Liver (tissue), 9 donors: ENCODE measurements around the gene ERI2. TPM values are rescaled to one million over a fixed set of nuclear protein-coding genes. Genes with fewer than 3 reads are reported as not detected.

ENCODE experiments used
- DNase-seq: peaks from one replicate; pipeline ENCODE4 v3.0.0-alpha.2; 2017; ENCODE audit warnings: low spot score
- H3K27ac ChIP-seq, 2 donors: one replicate each; pipeline ENCODE4 v1.7.0; 2013; ENCODE audit warnings: inconsistent platforms in 2 of 2, low read length in 2 of 2, control low read depth in 1 of 2, low read depth in 1 of 2, mild to moderate bottlenecking in 1 of 2
- H3K27me3 ChIP-seq, 4 donors: one replicate each; pipeline versions ENCODE4 v1.6.1 to v1.7.0; 2013; ENCODE audit warnings: low read length in 3 of 4, inconsistent platforms in 1 of 4, mild to moderate bottlenecking in 1 of 4, moderate library complexity in 1 of 4; ENCODE audit not compliant: control insufficient read depth in 4 of 4, insufficient read depth in 4 of 4
- H3K36me3 ChIP-seq, 4 donors: one replicate each; pipeline versions ENCODE4 v1.6.1 to v1.7.0; 2013; ENCODE audit warnings: low read length in 3 of 4, mild to moderate bottlenecking in 3 of 4, low read depth in 1 of 4, moderate library complexity in 1 of 4; ENCODE audit not compliant: control insufficient read depth in 4 of 4, insufficient read depth in 3 of 4
- H3K4me1 ChIP-seq, 4 donors: one replicate each; pipeline versions ENCODE4 v1.6.1 to v1.7.0; 2013; ENCODE audit warnings: low read length in 3 of 4, mild to moderate bottlenecking in 3 of 4, moderate library complexity in 1 of 4; ENCODE audit not compliant: control insufficient read depth in 4 of 4, insufficient read depth in 4 of 4
- H3K4me3 ChIP-seq, 3 donors: one replicate each; pipeline versions ENCODE4 v1.6.1 to v1.7.0; 2013; ENCODE audit warnings: low read length in 3 of 3, control low read depth in 1 of 3, low read depth in 1 of 3, mild to moderate bottlenecking in 1 of 3
- H3K9ac ChIP-seq, 2 donors: one replicate each; pipeline ENCODE4 v1.7.0; 2013; ENCODE audit warnings: low read length in 2 of 2, mild to moderate bottlenecking in 2 of 2, moderate library complexity in 2 of 2, control low read depth in 1 of 2, low read depth in 1 of 2
- H3K9me3 ChIP-seq, 4 donors: one replicate each; pipeline versions ENCODE4 v1.6.1 to v1.7.0; 2013; ENCODE audit warnings: low read length in 3 of 4; ENCODE audit not compliant: control insufficient read depth in 4 of 4
- EGR1 ChIP-seq, 2 donors: IDR thresholded peaks; 2 replicates each; pipeline ENCODE4 v1.6.1; 2016 to 2018; ENCODE audit warnings: antibody characterized with exemption in 2 of 2, low read depth in 2 of 2
- FOXA1 ChIP-seq: IDR thresholded peaks from 2 replicates; pipeline ENCODE4 v1.6.1; 2016; ENCODE audit warnings: antibody characterized with exemption
- FOXA2 ChIP-seq: IDR thresholded peaks from 2 replicates; pipeline ENCODE4 v1.6.1; 2016; ENCODE audit warnings: antibody characterized with exemption
- GABPA ChIP-seq, 2 donors: IDR thresholded peaks in 1 of 2; conservative IDR thresholded peaks in 1 of 2; 2 replicates each; pipeline ENCODE4 v1.6.1; 2016; ENCODE audit warnings: antibody characterized with exemption in 2 of 2, mild to moderate bottlenecking in 1 of 2, moderate library complexity in 1 of 2
- HNF4A ChIP-seq, 2 donors: conservative IDR thresholded peaks; 2 replicates each; pipeline ENCODE4 v1.6.1; 2016; ENCODE audit warnings: antibody characterized with exemption in 2 of 2, mild to moderate bottlenecking in 2 of 2
- HNF4G ChIP-seq: IDR thresholded peaks from 2 replicates; pipeline ENCODE4 v1.6.1; 2016; ENCODE audit warnings: antibody characterized with exemption
- JUND ChIP-seq, 2 donors: IDR thresholded peaks; 2 replicates each; pipeline ENCODE4 v1.6.1; 2016; ENCODE audit warnings: antibody characterized with exemption in 2 of 2
- NR2F2 ChIP-seq: IDR thresholded peaks from 2 replicates; pipeline ENCODE4 v1.6.1; 2016; ENCODE audit warnings: antibody characterized with exemption
- RAD21 ChIP-seq, 2 donors: IDR thresholded peaks; 2 replicates each; pipeline ENCODE4 v1.6.1; 2016; ENCODE audit warnings: antibody characterized with exemption in 2 of 2, mild to moderate bottlenecking in 2 of 2
- RXRA ChIP-seq, 2 donors: IDR thresholded peaks; 2 replicates each; pipeline ENCODE4 v1.6.1; 2017 to 2018; ENCODE audit warnings: antibody characterized with exemption in 2 of 2, mild to moderate bottlenecking in 1 of 2
- SP1 ChIP-seq: IDR thresholded peaks from 2 replicates; pipeline ENCODE4 v1.6.1; 2018; ENCODE audit warnings: antibody characterized with exemption, mild to moderate bottlenecking
- TAF1 ChIP-seq: conservative IDR thresholded peaks from 2 replicates; pipeline ENCODE4 v1.6.1; 2016; ENCODE audit warnings: antibody characterized with exemption, mild to moderate bottlenecking
- YY1 ChIP-seq: IDR thresholded peaks from 2 replicates; pipeline ENCODE4 v1.6.1; 2016; ENCODE audit warnings: antibody characterized with exemption, mild to moderate bottlenecking
- WGBS: extraction: QIAGEN DNeasy Blood & Tissue Kit; methylation state at CpG from one replicate; pipeline ENCODE4 v1.1.7; 2013; 5-methylcytosine and 5-hydroxymethylcytosine counted together
- polyA plus RNA-seq, 2 donors: library from polyadenylated mRNA; stranded (reverse) in 1 of 2; unstranded in 1 of 2; fragments of 200-250 nt in 1 of 2; fragments of >200 nt in 1 of 2; fragmentation: Nextera tagmentation in 1 of 2; extraction: Ambion mirVana in 1 of 2; gene quantifications; one replicate each; pipeline versions ENCODE4 v1.2.1 to v1.2.3, GENCODE V29; 2013 to 2015
- total RNA-seq, 2 donors: library from RNA; depleted of rRNA; stranded (reverse); fragments of >200 nt; gene quantifications; one replicate each; pipeline ENCODE4 v1.2.3, GENCODE V29; 2014
- TF ChIP-seq, protein P1 (sequence below): IDR thresholded peaks from 2 replicates; pipeline ENCODE4 v1.6.1; 2016; ENCODE audit warnings: antibody characterized with exemption
- TF ChIP-seq, protein P2 (sequence below): IDR thresholded peaks from 2 replicates; pipeline ENCODE4 v1.6.1; 2016; ENCODE audit warnings: antibody characterized with exemption
- TF ChIP-seq, protein P3 (sequence below): IDR thresholded peaks from 2 replicates; pipeline ENCODE4 v1.6.1; 2016; ENCODE audit warnings: antibody characterized with exemption
- TF ChIP-seq, protein P4 (sequence below): IDR thresholded peaks from 2 replicates; pipeline ENCODE4 v1.6.1; 2016; ENCODE audit warnings: antibody characterized with exemption, mild to moderate bottlenecking
- TF ChIP-seq, protein P5 (sequence below): fragments of 150-350 bp; IDR thresholded peaks from 2 replicates; pipeline ENCODE4 v1.5.1; 2017; ENCODE audit warnings: improper control_type of control experiment, low read depth, low read length; ENCODE audit not compliant: missing input control
- donor health status: healthy.
- donor health status: healthy.
- donor health status: healthy.
- donor health status: healthy.
- donor health status: healthy.

The ERI2 gene
- total and polyA plus RNA-seq, 4 donors, result 8.8 to 79.1 (median 19.1) TPM

DNA sequence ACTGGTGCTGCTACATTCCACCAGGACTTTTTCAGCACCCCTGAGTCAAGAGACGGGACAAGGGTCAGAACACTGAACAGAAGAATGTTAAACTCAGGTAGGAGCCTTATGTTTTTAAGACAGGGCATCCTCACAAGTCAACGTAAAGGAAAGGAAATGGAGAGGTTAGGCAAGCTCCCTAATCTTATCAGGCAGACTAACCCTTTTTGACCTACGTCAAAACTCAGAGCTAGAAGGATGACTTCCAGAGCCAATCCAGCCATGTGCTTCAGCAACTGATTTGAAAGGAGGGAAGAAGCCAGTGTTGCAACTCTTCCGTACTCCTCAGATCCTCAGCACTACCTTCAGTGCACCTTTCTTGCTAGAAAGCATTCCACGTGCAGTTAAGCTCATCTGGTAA is 46.9 kb upstream of the ERI2 start:
- 84% methylated on average over 5 of the region's 5 CpGs for WGBS

DNA sequence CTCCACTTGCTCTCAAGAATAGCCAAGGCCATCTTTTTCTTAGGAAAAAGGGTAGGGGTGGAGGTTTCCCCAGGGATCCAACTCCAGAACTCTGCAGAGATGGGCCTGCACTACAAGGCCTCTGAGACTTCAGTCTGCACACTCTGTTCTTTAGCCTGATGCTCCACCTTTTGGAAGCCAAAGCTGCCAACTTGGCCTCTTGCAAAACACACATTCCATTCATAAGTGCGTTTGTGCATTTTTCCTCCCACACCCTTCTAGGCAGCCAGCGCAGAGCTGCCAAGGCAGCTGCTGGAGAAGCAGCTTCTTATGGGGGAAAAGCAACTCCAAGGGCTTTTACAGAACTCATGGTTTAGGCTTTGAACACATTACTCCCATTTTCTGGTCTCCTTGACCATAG is 45.3 kb upstream of the ERI2 start:
- DNase-seq, result no peak
- Histone ChIP-seq H3K27me3 (no peaks in the 10 kb centered on the region), H3K4me1 (peaks cover 5 to 25% (median 21%) of the 10 kb centered on the region in 4 donors), H3K9me3 (no peaks in the 10 kb centered on the region), H3K27ac (no peak overlapping the region), H3K4me3 (no peak overlapping the region), H3K36me3 (peaks cover 0 to 5% (median 2%) of the 10 kb centered on the region in 4 donors), H3K9ac (no peak overlapping the region)
- 22% methylated on average over 2 of the region's 2 CpGs for WGBS
- TF ChIP-seq TAF1, result no peak
- peak; percentile 86 for TF ChIP-seq NR2F2
- no peak for TF ChIP-seq GABPA (IDR thresholded peaks at IDR 0.05 in 1 of 2, conservative IDR thresholded peaks at IDR 0.05 in 1 of 2)
- peak; percentile 66 to 73 for TF ChIP-seq RAD21 (IDR thresholded peaks at IDR 0.05)
- TF ChIP-seq, protein P1, sequence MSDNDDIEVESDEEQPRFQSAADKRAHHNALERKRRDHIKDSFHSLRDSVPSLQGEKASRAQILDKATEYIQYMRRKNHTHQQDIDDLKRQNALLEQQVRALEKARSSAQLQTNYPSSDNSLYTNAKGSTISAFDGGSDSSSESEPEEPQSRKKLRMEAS, result no peak
- peak; percentile 47 for TF ChIP-seq YY1
- no peak for TF ChIP-seq HNF4G
- TF ChIP-seq, protein P2, sequence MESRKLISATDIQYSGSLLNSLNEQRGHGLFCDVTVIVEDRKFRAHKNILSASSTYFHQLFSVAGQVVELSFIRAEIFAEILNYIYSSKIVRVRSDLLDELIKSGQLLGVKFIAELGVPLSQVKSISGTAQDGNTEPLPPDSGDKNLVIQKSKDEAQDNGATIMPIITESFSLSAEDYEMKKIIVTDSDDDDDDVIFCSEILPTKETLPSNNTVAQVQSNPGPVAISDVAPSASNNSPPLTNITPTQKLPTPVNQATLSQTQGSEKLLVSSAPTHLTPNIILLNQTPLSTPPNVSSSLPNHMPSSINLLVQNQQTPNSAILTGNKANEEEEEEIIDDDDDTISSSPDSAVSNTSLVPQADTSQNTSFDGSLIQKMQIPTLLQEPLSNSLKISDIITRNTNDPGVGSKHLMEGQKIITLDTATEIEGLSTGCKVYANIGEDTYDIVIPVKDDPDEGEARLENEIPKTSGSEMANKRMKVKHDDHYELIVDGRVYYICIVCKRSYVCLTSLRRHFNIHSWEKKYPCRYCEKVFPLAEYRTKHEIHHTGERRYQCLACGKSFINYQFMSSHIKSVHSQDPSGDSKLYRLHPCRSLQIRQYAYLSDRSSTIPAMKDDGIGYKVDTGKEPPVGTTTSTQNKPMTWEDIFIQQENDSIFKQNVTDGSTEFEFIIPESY, result peak; percentile 30
- peak in 1 of 2 donors; percentile 29 for TF ChIP-seq EGR1 (IDR thresholded peaks at IDR 0.05; ENCODE audit: low read depth in 2 of 2)
- TF ChIP-seq, protein P3, sequence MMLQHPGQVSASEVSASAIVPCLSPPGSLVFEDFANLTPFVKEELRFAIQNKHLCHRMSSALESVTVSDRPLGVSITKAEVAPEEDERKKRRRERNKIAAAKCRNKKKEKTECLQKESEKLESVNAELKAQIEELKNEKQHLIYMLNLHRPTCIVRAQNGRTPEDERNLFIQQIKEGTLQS, result no peak
- TF ChIP-seq RXRA (IDR thresholded peaks at IDR 0.05), result peak; percentile 60 to 70
- no peak for TF ChIP-seq FOXA1
- no peak for TF ChIP-seq FOXA2
- TF ChIP-seq HNF4A (conservative IDR thresholded peaks at IDR 0.05), result peak; percentile 55 to 74
- TF ChIP-seq, protein P4, sequence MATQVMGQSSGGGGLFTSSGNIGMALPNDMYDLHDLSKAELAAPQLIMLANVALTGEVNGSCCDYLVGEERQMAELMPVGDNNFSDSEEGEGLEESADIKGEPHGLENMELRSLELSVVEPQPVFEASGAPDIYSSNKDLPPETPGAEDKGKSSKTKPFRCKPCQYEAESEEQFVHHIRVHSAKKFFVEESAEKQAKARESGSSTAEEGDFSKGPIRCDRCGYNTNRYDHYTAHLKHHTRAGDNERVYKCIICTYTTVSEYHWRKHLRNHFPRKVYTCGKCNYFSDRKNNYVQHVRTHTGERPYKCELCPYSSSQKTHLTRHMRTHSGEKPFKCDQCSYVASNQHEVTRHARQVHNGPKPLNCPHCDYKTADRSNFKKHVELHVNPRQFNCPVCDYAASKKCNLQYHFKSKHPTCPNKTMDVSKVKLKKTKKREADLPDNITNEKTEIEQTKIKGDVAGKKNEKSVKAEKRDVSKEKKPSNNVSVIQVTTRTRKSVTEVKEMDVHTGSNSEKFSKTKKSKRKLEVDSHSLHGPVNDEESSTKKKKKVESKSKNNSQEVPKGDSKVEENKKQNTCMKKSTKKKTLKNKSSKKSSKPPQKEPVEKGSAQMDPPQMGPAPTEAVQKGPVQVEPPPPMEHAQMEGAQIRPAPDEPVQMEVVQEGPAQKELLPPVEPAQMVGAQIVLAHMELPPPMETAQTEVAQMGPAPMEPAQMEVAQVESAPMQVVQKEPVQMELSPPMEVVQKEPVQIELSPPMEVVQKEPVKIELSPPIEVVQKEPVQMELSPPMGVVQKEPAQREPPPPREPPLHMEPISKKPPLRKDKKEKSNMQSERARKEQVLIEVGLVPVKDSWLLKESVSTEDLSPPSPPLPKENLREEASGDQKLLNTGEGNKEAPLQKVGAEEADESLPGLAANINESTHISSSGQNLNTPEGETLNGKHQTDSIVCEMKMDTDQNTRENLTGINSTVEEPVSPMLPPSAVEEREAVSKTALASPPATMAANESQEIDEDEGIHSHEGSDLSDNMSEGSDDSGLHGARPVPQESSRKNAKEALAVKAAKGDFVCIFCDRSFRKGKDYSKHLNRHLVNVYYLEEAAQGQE, result no peak
- TF ChIP-seq, protein P5, sequence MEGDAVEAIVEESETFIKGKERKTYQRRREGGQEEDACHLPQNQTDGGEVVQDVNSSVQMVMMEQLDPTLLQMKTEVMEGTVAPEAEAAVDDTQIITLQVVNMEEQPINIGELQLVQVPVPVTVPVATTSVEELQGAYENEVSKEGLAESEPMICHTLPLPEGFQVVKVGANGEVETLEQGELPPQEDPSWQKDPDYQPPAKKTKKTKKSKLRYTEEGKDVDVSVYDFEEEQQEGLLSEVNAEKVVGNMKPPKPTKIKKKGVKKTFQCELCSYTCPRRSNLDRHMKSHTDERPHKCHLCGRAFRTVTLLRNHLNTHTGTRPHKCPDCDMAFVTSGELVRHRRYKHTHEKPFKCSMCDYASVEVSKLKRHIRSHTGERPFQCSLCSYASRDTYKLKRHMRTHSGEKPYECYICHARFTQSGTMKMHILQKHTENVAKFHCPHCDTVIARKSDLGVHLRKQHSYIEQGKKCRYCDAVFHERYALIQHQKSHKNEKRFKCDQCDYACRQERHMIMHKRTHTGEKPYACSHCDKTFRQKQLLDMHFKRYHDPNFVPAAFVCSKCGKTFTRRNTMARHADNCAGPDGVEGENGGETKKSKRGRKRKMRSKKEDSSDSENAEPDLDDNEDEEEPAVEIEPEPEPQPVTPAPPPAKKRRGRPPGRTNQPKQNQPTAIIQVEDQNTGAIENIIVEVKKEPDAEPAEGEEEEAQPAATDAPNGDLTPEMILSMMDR, result no peak

More for the DNA sequence above, 46.9 kb upstream of the ERI2 start:
- H3K27ac ChIP-seq, result no peak overlapping the region
- H3K4me3 ChIP-seq, result no peak overlapping the region
- no peaks in the 10 kb centered on the region for H3K9me3 ChIP-seq
- peaks cover 0 to 5% (median 3%) of the 10 kb centered on the region in 4 donors for H3K36me3 ChIP-seq
- peaks cover 5 to 25% (median 21%) of the 10 kb centered on the region in 4 donors for H3K4me1 ChIP-seq
- H3K9ac ChIP-seq, result no peak overlapping the region
- DNase-seq, result no peak
- TF ChIP-seq EGR1 (IDR thresholded peaks at IDR 0.05; ENCODE audit: low read depth in 2 of 2) (no peak), HNF4A (conservative IDR thresholded peaks at IDR 0.05) (no peak), RAD21 (IDR thresholded peaks at IDR 0.05) (no peak), FOXA2 (no peak), TAF1 (no peak), NR2F2 (no peak), JUND (IDR thresholded peaks at IDR 0.05) (no peak), FOXA1 (no peak), RXRA (IDR thresholded peaks at IDR 0.05) (no peak), HNF4G (no peak), SP1 (no peak)
- TF ChIP-seq, protein P4, result no peak
- TF ChIP-seq, protein P3, result no peak
- H3K27me3 ChIP-seq, result no peaks in the 10 kb centered on the region
